Measurements from ENCODE around the gene PCDHAC2. TPM values are rescaled to one million over a fixed set of nuclear protein-coding genes. Genes with fewer than 3 reads are reported as not detected.
A peak's percentile ranks its signal among the peaks of the same experiment; 100 is the strongest.

Gene PCDHAC2
- polyA plus RNA-seq, 1 of the 3 experiments (the other 2 are of a cell fraction), result 0.39 TPM

DNA sequence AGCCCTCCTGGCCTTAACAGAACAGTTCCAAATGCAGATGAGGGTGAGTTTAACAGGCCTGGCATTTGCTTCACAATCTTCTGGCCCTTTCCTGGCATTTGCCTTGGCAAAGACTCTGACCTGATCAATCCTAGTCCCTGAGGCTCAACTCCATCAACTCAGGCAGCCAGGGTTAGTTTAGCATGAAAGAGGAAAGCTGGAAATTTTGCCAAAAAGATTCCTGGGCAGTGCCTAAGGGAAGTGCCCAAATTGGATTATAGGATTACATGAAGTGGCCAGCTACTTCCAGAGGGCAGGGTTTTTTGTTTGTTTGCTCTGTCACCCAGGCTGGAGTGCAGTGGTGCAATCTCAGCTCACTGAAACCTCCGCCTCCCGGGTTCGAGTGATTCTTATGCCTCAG is 36.8 kb downstream of the PCDHAC2 start:
- TF ChIP-seq, protein P1, sequence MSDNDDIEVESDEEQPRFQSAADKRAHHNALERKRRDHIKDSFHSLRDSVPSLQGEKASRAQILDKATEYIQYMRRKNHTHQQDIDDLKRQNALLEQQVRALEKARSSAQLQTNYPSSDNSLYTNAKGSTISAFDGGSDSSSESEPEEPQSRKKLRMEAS (IDR thresholded peaks at IDR 0.05; ENCODE audit: low read depth), result no peak
- TF ChIP-seq RAD21 (IDR thresholded peaks at IDR 0.05; ENCODE audit: low read length), result no peak
- POLR2A ChIA-PET, result interaction anchor here (1.9 to 4.4 kb wide), 2 partner anchors 37 to 77 kb away, joined by 14 to 31 read pairs; partner anchors contain the start of genes PCDHAC1 and PCDHAC2
- Histone ChIP-seq H3K79me2 (ENCODE audit: insufficient read depth) (no peaks in the 10 kb centered on the region), H3K27ac (ENCODE audit: low read depth in 2 of 2, low read length in 1 of 2) (peak overlapping the region in 1 of 2 experiments; percentile 100; a peak in 2 of 4 replicates), H3K27me3 (ENCODE audit: insufficient read depth) (no peaks in the 10 kb centered on the region), H4K20me1 (ENCODE audit: insufficient read depth) (no peaks in the 10 kb centered on the region), H2AFZ (ENCODE audit: low read depth) (no peak overlapping the region), H3K9me3 (no peaks in the 10 kb centered on the region), H3K36me3 (replicated peaks in 1 of 2; ENCODE audit: control insufficient read depth in 1 of 2, insufficient read depth in 2 of 2, low read length in 1 of 2) (no peaks in the 10 kb centered on the region), H3K9ac (no peak overlapping the region), H3K4me1 (ENCODE audit: control insufficient read depth in 1 of 2, insufficient read depth in 2 of 2, low read depth in 1 of 2, low read length in 1 of 2) (peaks cover 25 to 28% of the 10 kb centered on the region in 2 experiments; a peak in 3 of 4 replicates), H3F3A (replicated peaks; ENCODE audit: insufficient read depth) (no peaks in the 10 kb centered on the region), H3K9me2 (no peaks in the 10 kb centered on the region), H3K4me3 (ENCODE audit: low read depth in 2 of 2, low read length in 1 of 2) (no peak overlapping the region), H3K4me2 (no peak overlapping the region)
- CTCF ChIA-PET, result interaction anchor here (0.9 to 5.0 kb wide), 4 partner anchors 37 to 128 kb away, joined by 3 to 40 read pairs (median 15); partner anchors contain the start of gene PCDHAC1
- DNase-seq, result no peak
- 64% methylated on average over 3 of the region's 3 CpGs for WGBS (ENCODE audit: low lambda C conversion rate)

DNA sequence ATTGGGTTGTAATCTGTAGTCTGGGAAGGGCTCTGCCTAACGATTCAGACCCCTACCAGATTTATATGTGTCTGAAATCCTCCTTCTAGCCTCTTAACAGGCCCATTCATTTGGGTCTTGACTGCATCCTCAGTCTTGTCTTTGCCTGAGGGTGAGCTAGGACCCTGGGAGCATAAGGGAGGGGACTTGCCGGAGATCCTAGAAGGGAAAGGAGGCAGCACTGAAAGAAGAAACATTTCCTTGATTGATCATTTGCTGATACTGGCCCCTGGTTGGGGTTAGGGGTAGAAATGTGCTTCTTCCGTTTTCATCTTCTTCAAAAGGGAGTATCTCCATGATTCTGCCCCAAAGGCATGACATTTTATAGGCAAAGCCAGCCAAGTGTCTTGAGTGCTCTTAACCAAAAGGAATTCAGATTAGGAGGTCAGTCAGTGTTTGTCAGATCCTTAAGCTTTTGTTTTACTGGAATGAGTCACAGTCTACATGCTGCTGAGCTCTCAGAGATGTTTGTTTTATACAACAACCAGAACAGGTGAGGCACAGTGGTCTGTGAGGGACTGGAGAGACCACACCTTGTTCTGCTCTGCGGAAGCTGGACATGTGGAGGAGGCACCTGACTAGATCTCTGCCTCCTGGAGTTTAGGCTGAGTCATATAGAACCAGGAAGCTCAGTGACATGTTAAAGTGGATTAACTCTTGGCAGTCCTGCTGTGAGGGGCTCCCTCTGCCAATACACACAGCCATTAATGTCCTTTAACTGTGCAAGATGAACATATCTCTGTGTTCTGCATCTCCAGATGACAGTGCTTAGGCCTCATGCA is 37.7 kb downstream of the PCDHAC2 start:
- Histone ChIP-seq H3K9me2 (no peaks in the 10 kb centered on the region), H3K4me1 (ENCODE audit: control insufficient read depth in 1 of 2, insufficient read depth in 2 of 2, low read depth in 1 of 2, low read length in 1 of 2) (peaks cover 25 to 28% of the 10 kb centered on the region in 2 experiments; a peak in 3 of 4 replicates), H3K9me3 (no peaks in the 10 kb centered on the region), H3F3A (replicated peaks; ENCODE audit: insufficient read depth) (no peaks in the 10 kb centered on the region), H3K27me3 (ENCODE audit: insufficient read depth) (no peaks in the 10 kb centered on the region), H2AFZ (ENCODE audit: low read depth) (no peak overlapping the region), H3K9ac (no peak overlapping the region), H4K20me1 (ENCODE audit: insufficient read depth) (no peaks in the 10 kb centered on the region), H3K4me2 (no peak overlapping the region), H3K79me2 (ENCODE audit: insufficient read depth) (no peaks in the 10 kb centered on the region), H3K36me3 (replicated peaks in 1 of 2; ENCODE audit: control insufficient read depth in 1 of 2, insufficient read depth in 2 of 2, low read length in 1 of 2) (no peaks in the 10 kb centered on the region), H3K4me3 (ENCODE audit: low read depth in 2 of 2, low read length in 1 of 2) (no peak overlapping the region), H3K27ac (ENCODE audit: low read depth in 2 of 2, low read length in 1 of 2) (peak overlapping the region in 1 of 2 experiments; percentile 100; a peak in 2 of 4 replicates)
- ChIA-PET CTCF (interaction anchor here (0.6 to 5.0 kb wide), 8 partner anchors 11 to 197 kb away, joined by 3 to 40 read pairs (median 6); partner anchors contain the start of genes PCDHA4, PCDHA8 and PCDHAC1), POLR2A (interaction anchor here (1.0 to 4.4 kb wide), 3 partner anchors 38 to 78 kb away, joined by 5 to 31 read pairs (median 14); partner anchors contain the start of genes PCDHAC1 and PCDHAC2)
- TF ChIP-seq RAD21 (IDR thresholded peaks at IDR 0.05; ENCODE audit: low read length) (peak; percentile 26; the same call in 1 of the 2 replicates), YY1 (IDR thresholded peaks at IDR 0.05; ENCODE audit: low read depth) (no peak), MXI1 (IDR thresholded peaks at IDR 0.05; ENCODE audit: low read depth, low read length) (peak; percentile 61; the same call in 1 of the 2 replicates), RCOR1 (IDR thresholded peaks at IDR 0.05; ENCODE audit: low read length) (no peak), RFX5 (IDR thresholded peaks at IDR 0.05; ENCODE audit: low read length) (no peak), EZH2phosphoT487 (IDR thresholded peaks at IDR 0.05; ENCODE audit: borderline replicate concordance, low read depth) (no peak), ELF1 (IDR thresholded peaks at IDR 0.05) (no peak), MEF2A (IDR thresholded peaks at IDR 0.05; ENCODE audit: borderline replicate concordance, low read depth) (no peak), GABPA (IDR thresholded peaks at IDR 0.05; ENCODE audit: low read depth) (no peak), NFIC (IDR thresholded peaks at IDR 0.05; ENCODE audit: borderline replicate concordance) (no peak), NRF1 (IDR thresholded peaks at IDR 0.05; ENCODE audit: low read depth, low read length) (no peak), FOXM1 (IDR thresholded peaks at IDR 0.05; ENCODE audit: low read depth) (no peak), GATA2 (CRISPR knock-in tag; IDR thresholded peaks at IDR 0.05) (peak; percentile 38), EP300 (IDR thresholded peaks at IDR 0.05; ENCODE audit: borderline replicate concordance in 1 of 2, low read depth in 1 of 2, low read length in 1 of 2) (no peak)
- TF ChIP-seq, protein P2, sequence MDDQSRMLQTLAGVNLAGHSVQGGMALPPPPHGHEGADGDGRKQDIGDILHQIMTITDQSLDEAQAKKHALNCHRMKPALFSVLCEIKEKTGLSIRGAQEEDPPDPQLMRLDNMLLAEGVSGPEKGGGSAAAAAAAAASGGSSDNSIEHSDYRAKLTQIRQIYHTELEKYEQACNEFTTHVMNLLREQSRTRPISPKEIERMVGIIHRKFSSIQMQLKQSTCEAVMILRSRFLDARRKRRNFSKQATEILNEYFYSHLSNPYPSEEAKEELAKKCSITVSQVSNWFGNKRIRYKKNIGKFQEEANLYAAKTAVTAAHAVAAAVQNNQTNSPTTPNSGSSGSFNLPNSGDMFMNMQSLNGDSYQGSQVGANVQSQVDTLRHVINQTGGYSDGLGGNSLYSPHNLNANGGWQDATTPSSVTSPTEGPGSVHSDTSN (IDR thresholded peaks at IDR 0.05), result no peak
- TF ChIP-seq, protein P3, sequence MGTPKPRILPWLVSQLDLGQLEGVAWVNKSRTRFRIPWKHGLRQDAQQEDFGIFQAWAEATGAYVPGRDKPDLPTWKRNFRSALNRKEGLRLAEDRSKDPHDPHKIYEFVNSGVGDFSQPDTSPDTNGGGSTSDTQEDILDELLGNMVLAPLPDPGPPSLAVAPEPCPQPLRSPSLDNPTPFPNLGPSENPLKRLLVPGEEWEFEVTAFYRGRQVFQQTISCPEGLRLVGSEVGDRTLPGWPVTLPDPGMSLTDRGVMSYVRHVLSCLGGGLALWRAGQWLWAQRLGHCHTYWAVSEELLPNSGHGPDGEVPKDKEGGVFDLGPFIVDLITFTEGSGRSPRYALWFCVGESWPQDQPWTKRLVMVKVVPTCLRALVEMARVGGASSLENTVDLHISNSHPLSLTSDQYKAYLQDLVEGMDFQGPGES (IDR thresholded peaks at IDR 0.05; ENCODE audit: low read depth, low read length), result no peak
- TF ChIP-seq, protein P1 (IDR thresholded peaks at IDR 0.05; ENCODE audit: low read depth), result no peak
- peak; percentile 59 for DNase-seq
- 31% methylated on average over 4 of the region's 4 CpGs for WGBS (ENCODE audit: low lambda C conversion rate)
